GM21423 (cell line): ENCODE results near the gene TPM1.

ENCODE experiments used
- ATAC-seq: cut with Tn5 transposase; IDR thresholded peaks from one replicate; pipeline ENCODE4 v1.9.1; 2021; ENCODE audit warnings: mild to moderate bottlenecking, moderate library complexity; ENCODE audit not compliant: unreplicated experiment

The TPM1 gene

DNA sequence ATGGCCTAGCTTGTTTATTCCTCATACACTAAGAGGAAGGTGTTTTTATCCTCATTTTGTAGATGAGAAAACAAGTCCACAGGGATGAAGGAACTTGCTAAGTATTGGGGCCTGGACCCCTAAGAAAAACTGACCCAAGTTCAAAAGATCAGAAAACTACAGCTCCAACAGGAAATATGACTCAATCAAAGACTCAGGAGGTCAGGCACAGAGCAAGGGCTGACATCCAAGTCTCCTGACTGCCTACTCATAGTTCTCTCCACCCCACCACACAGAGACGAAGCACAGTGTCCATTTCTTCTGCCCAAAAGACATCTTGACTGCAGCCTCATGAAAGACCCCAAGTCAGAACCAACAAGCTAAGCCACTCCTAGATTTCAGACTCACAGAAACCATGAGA lies 26.9 kb upstream of the TPM1 start:
- ATAC-seq = no peak

DNA sequence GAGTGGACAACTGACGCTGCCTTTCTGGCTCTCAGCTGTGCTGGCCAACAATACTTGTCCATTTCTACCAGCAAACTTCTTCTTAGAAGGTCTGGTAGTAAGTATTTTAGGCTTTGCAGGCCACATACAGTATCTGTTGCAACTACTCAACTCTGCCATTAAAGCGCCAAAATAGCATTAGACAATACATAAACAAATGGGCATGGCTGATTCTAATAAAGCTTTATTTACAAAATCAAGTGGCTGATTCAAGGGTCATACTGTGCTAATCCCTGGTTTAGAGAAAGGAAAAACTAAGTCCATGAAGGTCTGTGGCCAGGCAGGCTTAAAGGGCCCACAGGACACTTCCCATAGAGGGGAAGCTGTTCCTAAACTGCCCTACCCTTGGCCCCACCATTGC lies 26.3 kb upstream of the TPM1 start:
- no peak for ATAC-seq

DNA sequence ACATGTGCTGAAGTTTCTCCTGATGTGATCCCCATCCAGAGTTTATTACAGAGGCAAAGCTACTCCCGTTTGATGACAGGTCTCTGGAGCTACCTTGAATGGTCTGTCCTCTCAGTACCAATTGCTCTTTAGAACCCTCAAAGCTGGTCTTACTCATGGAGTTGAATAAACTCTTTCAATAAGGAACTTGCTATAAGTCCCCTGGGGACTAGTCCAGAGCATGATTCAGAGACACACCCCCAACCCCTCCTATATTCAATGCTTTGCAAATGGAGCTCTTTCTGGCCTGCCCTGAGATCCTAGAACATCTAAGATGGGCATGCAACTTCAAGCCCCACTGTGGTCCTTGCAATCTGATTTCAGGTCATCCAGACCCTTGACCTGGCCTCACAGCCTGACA lies 23.9 kb upstream of the TPM1 start:
- ATAC-seq = no peak

DNA sequence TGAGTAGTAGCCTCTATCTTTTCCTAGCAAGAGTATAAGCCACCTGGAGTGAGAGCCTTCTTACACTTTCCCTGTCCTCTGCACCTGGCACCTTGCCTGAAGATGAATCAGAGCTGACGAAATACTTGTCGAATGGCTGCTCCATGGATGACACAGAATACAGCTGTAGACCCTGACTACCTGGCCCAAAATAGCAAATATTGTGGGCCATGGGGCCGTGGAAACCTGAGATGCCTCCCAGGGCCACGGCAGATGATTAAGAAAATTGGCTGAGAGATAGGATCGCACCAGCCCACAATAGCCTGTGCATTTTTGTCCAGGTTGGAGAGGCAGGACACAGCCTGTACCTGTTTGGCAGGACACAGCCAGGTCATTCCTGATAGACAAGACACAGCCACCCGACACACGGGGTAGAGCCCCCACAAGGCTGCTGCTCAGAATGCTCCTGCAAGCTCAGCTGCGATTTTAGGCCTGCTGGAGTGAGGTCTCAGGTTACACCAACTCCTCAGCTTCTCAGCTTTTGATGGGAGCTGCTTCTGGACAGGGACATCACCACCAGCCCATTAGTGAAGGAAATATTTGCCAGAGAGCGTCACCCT lies 22.9 kb upstream of the TPM1 start:
- no peak for ATAC-seq

DNA sequence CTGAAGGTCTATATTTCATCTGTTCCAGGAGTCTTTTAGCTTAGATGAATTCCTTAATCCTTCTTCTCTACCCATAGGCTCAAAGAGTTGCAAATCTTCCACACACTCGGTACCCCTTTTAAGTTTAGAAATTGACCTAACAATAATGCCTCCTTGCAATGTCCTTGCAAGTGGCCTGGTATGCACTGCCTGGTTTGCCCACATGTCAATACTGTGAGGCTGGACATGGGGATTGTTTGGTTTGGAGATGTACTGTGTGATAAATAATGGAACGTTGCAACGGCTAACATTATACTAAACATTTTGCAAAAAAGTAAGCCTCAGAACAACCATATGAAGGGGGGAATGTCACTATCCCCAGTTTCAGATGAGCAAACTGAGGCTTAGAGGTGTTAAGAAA lies 22.4 kb upstream of the TPM1 start:
- ATAC-seq = no peak

DNA sequence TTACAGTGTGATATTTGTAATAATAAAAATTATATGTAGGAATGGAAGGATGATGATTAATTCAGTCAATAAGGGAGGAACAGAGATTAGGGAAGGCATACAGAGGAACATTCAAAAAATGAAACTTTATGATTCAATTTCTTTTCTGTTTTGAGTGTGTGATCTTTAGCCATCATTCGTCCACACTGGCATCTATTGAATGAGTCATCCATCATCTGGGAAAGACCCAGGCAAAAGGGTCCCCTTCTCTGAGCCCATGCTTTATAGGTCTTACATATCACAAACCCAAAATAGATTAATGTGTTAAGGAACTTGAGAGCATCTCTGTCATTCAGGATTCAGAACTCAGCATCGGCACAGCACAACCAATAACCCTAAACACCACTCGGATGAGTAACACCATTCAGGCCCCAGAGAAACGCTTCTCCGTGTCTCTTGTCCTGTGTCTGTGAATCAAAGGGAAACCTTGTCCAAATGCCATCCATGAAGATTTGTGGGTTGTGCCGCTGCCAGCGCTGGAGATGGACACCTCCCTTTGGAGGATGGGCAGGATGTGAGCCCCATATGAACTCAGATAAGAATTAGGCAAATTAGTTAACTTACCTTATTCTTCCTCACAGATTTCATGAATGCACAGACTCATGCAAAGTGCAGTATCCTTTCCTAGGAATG lies 21.7 kb upstream of the TPM1 start:
- ATAC-seq = no peak

DNA sequence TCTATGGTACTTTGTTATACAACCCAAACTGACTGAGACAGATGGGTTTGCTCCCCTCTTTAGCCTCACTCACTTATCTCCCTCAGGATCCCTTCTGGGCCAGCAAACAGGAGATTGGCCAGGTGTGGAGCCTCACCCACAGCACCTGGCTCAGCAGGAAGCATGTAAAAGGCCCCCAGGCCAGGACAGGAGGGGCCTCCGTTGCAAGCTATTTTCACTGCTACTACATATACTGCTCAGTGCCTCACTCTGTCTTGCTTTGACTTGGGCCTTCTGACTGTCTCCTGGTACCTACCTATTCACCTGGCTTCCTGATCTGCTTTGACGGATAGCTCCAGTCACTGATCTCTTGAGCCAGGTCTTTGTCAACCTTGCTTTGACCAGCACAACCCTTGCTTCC lies 20.4 kb upstream of the TPM1 start:
- ATAC-seq = no peak

DNA sequence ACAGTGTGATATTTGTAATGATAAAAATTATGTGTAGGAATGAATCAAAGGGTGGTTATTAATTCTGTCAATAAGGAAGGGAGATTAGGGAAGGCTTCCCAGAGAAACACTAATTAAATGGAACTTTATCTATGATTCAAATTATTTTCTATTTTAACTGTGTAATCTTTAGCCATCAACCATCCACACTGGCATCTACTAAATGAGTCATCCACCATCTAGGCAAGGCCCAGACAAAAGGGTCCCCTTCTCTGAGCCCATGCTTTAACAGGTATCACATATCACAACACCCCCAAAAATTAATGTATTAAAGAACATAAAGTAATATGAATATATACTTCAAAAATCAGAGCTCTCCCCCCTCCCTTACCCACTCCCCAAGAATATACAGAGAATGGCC lies 19.9 kb upstream of the TPM1 start:
- ATAC-seq = no peak

DNA sequence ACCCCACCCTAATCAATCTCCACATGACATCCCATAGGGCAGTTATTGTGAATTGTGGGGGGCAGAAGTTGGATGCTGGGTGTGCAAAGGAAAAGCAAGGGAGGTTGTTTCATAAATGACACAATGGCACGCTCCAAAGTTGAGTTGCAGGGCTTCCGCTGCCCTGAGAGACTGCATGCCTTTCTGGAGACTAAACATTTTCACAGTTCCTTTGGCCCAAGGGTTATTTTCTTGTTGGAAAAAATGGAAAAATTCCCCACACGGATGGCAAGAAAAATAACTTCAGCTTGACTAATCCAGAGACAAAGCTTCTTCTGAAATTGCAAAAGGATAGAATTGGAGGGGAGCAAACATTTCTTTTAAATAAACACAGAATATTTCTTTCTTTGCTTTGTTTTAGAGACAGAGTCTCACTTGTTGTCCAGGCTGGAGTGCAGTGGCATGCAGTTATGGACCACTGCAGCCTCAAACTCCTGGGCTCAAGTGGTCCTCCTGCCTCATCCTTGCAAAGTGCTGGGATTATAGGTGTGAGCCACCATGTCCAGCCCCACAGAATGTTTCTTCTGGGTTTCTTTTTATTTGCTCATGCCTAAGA lies 19.1 kb upstream of the TPM1 start:
- ATAC-seq = no peak

DNA sequence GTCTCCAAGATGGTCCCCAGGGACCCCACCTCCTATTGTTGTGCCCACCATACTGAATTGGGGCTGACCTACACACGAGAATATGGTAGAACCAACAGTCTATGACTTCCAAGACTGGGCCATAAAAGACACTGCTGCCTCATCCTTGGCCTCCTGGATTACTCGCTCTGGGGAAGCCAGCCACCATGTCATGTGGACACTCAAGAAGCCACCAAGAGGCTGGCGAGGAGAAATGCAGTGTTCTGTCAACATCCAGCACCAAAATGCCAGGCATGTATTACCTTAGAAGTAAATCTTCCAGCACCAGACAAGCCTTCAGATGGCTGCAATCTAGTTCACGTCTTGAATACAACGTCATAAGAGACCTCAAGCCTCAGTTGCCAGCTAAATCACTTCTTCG lies 17.1 kb upstream of the TPM1 start:
- no peak for ATAC-seq

DNA sequence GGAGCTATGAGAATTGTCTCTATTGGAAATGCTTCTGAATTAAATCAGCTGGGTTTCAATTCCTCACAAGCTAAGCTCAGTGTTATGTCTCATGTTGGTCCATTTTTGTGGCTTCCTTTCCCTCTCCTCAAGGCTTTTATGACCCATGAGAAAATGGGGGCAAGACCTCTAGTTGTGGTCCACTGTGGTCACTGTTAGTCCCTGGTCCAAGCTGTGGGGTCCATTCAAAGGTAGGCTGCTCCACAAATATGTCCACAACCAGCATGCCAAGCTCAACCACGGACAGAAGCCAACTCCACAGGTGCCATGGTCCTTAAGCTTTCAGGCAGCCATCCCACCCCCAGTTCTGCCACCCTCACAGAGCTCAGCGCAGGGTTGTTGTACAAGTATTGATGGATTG lies 14.9 kb upstream of the TPM1 start:
- ATAC-seq = no peak

DNA sequence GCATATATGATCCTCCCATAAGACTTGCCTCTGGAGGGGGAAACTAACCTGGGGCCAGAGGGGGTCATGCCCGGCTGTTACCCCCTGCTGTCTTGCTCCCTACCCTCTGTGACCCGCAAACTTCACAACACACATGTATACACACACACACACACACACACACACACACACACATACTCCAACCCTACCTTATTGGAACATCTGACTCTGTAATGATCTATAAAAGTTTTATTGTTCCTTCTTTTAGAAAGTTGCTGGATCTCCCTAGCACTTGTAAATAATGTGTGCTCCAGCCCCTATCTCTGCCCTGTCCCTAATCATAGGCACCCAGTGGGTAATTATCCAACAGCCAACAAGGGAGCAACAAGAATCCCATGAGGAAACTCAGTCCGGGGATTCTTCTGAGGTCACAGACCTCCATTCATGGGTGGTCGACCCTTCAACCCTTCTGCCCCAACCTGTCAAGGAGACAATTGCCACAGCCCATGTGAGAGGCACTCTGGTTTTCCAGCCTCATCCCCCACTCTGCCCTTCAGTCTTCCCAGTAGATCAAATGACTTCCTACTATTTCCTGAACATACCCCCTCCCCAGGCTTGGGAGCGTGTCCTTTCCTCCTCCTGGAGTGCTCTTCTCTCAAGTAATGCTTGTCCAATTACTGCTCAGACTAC lies 14.0 kb upstream of the TPM1 start:
- ATAC-seq = no peak

DNA sequence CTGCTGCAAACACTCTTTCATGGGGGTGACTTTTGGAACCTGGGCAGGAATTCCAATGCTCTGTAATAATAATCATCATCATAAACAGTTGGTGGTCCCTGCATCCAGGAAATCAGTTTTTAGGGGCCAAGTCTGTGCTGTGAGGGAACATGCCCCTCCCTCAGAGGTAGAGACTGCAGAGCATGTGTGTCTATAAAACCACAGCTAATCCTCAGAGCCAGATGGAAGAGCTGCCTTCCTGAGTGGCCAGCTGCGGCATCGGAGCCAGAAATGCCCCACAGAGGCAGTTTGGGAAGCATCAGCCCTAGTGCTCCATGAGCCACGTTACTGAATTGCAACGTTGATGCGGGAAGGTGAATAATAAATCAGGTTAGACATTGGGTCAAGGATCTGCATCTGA lies 12.9 kb upstream of the TPM1 start:
- ATAC-seq = no peak

DNA sequence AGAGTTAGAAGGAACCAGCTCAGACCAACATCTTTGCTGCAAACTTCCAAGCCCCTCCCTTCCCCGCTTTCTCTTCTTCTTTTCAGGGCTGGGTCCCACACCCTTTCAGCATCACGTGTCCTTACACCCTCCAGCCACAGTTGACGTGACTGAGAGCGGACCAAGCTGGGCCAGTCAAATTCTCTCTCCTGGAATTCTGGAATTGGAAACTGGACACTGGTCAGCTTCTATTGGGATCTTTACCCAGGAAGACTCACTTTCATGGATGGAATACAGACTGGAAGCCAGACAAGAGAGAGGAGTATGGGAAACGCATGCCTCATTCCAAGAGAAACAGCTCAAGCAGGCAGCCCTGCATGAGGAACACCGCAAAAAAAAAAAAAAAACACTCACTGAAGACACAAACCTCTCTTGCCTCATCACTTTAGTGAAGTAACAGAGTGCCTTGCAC lies 12.4 kb upstream of the TPM1 start:
- ATAC-seq = no peak

DNA sequence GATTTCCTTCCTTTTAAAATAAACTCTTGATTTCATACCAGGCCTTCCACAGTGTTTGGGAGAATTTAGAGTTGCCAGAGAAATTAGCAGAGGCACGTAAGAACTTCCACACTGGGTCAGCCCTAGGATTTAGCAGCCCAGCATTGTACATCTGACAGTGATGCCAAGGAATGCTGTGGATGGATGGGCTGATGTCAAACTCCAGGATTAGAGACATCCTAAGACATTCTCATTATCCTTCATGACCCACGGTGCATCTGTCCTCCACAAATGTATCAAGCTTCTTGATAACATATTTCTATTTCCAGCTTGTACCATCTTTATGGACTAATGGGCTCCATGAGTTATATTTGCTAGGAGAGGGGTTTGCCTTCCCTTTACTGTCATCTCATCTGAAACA lies 8.0 kb upstream of the TPM1 start:
- ATAC-seq = no peak

DNA sequence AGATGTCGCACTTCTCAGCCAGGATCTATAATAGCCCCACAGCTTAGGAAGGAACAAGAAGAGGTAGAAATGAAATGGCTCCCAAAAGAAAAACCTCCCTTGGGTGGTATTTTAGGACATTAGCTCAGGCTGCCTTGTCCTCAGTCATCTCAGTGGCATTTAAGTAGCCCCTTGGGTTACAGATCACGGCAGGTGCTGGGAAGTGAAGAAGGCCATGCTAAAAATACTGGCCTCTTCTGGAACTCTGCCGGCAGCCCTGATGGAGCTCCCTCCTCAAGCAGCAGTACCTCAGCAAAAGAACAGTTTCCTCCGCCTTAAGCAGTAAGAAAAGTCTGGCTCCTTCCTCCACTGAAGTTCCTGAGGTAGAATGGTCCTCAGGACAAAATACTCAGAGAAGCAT lies 7.3 kb upstream of the TPM1 start:
- no peak for ATAC-seq

DNA sequence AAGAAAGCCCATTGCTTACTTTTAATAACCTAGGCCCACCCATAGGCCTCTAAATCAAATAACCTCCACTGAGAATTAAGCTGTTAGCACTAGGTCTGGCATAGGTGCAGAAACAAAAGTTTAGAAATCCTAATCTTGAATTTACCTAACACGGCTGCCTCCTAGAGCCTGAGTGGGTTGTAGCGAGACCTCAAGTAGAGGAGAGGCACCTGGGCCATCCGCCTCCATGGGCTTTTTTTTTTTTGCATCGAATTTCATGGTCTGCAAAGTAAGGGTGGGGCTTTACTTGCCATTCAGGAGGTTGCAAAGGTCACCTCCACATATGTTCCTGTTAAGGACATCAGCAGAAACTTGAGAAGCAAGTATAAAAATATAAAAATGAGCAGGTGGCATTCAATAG lies 6.6 kb upstream of the TPM1 start:
- no peak for ATAC-seq

DNA sequence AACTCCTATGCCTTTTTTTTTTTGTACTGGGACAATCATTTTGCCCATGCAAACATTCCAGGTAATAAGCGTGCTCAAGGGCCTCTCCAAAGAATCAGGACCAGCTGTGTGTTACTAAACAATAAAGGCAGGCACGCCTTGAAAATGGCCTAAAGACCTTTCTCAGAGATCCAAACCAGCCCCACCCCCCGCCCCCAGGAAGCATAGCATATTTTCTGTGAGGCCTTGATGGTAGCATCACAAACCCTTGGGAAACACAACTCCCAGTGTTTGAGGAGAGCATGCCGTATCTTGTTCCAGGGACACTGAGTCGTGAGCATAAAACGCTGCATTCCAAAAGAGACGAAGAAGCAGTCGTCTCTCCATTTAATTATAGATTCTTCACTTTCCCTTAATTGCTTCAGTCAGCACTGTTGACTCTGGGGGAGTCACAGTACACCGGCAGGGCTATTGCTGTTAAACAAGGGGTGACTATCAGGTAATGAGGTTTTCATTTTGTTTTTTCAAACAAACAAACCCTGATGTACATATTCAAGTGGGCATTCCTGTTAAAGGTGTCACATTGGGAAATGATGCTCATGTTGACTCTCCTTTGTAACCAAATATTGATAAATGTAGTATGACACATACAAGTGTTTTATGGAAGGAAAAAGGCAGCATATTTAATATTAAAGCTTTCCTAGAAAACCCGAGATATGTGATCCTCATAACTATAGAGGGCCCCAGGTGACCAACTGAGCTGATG lies 4.4 kb upstream of the TPM1 start:
- ATAC-seq = no peak

DNA sequence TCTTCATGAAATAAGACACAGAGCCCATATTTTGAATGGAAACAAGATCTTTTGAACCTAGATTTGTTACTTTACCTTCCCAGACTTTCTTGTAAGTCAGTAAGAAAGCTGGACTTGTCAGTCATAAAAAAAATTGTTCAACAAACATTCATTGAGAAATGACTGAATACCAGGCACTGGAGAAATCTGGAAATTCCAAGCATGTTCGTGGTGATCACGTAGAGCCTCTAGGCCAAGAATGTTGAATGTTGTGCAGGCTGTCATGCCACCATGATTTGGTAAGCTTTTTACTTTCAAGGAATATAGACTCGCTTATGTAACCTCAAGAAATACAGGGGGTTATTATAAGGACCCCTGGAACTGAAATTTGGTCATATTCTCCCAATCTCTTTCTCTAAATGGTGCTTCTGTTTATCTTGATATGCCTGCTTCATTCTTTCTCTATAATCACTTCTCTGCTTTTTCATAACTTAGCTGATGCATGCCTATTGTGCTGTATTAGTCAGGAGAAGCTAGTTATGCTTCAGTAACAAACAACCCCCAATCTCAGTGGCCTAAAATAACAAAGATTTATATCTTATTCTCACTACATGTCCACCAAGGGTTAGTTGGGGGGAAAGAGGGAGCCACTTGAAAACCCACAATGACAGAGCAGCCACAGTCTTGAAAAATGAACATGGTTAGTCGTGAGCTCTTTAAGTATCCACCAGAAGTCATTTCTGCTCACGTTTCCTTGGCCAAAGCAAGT lies 3.4 kb upstream of the TPM1 start:
- no peak for ATAC-seq

DNA sequence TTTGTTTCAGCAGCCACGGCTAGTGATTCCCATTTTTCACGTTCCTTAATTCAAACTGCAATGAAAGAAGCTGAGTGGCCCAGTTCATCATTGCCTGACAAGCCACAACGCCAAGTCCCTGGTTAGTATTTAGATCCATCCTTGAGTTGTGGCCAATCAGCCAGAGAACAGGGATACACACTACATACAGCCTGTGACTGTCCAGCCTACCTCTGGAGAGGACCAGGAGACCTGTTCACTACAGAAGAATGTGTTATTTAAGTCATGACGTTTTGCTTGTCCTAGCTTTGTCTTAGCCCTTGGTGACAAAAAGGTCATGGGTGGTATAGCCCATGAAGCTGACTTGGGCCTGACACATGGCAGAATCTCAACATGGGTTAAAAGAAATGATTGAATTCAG lies 2.7 kb upstream of the TPM1 start:
- no peak for ATAC-seq

DNA sequence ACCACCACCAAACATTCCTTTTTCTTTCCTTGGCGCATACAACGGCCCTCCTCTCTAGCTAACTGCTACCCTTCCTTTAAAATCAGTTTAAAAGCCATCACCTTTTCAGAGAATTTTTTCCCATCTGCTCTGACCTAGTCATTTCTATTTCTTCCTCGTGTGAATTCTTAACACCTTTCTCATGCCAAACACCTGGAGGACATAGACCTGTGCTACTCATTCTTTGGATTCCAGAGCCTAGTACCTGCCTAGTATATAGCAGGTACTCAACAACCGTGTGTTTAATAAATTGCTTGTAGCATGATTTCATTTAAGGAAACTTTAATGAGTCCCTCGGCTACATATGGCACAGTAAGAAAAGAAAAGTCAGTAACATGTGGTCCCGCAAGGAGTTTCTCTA lies 2.0 kb upstream of the TPM1 start:
- ATAC-seq = no peak
